H1 (cell line): ENCODE data around the gene GALNT15. TPM values are rescaled to one million over a fixed set of nuclear protein-coding genes. Genes with fewer than 3 reads are reported as not detected.

Experiments
- ASH2L ChIP-seq: fragments of 200-600, 300-600 bp; sonication (generic); IDR thresholded peaks from one replicate; pipeline ENCODE4 v1.7.1; 2017; ENCODE audit warnings: low read length
- CHD1 ChIP-seq: IDR thresholded peaks from 2 replicates; pipeline ENCODE4 v1.6.1; 2012; ENCODE audit warnings: low read depth, low read length, improper control_type of control experiment
- EZH2 ChIP-seq: fragments of 200-600 bp; sonication (generic); IDR thresholded peaks from 2 replicates; pipeline ENCODE4 v1.7.1; 2012; ENCODE audit warnings: low read depth, mild to moderate bottlenecking, moderate library complexity, low read length, inconsistent platforms; ENCODE audit not compliant: severe bottlenecking
- JUN ChIP-seq: IDR thresholded peaks from 2 replicates; pipeline ENCODE4 v1.6.1; 2011; ENCODE audit warnings: low read depth, mild to moderate bottlenecking, improper control_type of control experiment, low read length
- KDM4A ChIP-seq: IDR thresholded peaks from one replicate; pipeline ENCODE4 v1.7.1; 2012; ENCODE audit warnings: low read depth, mild to moderate bottlenecking, moderate library complexity, low read length, inconsistent platforms; ENCODE audit not compliant: severe bottlenecking
- SIX5 ChIP-seq: IDR thresholded peaks from 2 replicates; pipeline ENCODE4 v1.6.1; 2011; ENCODE audit warnings: mild to moderate bottlenecking, low read depth, low read length
- SP2 ChIP-seq: IDR thresholded peaks from 2 replicates; pipeline ENCODE4 v1.6.1; 2012; ENCODE audit warnings: mild to moderate bottlenecking, low read length, inconsistent platforms
- YY1 ChIP-seq: IDR thresholded peaks from 2 replicates; pipeline ENCODE4 v1.6.1; 2011; ENCODE audit warnings: low read depth, mild to moderate bottlenecking, low read length
- polyA plus RNA-seq, 7 experiments: library from polyadenylated mRNA; depleted of rRNA in 3 of 7; stranded (reverse) in 5 of 7; unstranded in 2 of 7; fragments of >200 nt in 5 of 7; fragments of 200-250 nt in 2 of 7; gene quantifications; 1 replicate in 5 of 7; 2 replicates in 1 of 7; 4 replicates in 1 of 7; pipeline versions ENCODE4 v1.2.1 to v1.2.3, GENCODE V29; 2011 to 2013; ENCODE audit warnings: missing spikeins in 2 of 7, mixed read lengths in 2 of 7
- total RNA-seq: library from RNA; stranded (reverse); fragmentation: NEBNext Ultra II Directional; extraction: Animal tissue kit (Norgen Biotek cat#: 25700); gene quantifications from 2 replicates; pipeline ENCODE4 v1.2.1, GENCODE V29; 2021
- TF ChIP-seq, protein P1 (sequence below): fragments of 300-600 bp; sonication (generic); IDR thresholded peaks from 2 replicates; pipeline ENCODE4 v1.7.1; 2012; ENCODE audit warnings: low read length, moderate library complexity, mild to moderate bottlenecking, inconsistent platforms; ENCODE audit not compliant: insufficient replicate concordance
- TF ChIP-seq, protein P2 (sequence below): IDR thresholded peaks from 2 replicates; pipeline ENCODE4 v1.6.1; 2012; ENCODE audit warnings: inconsistent platforms
- TF ChIP-seq, protein P3 (sequence below): IDR thresholded peaks from 2 replicates; pipeline ENCODE4 v1.6.1; 2011; ENCODE audit warnings: low read length, improper control_type of control experiment

GALNT15 gene
- total and polyA plus RNA-seq, 2 of the 8 experiments (the other 6 are each of a cell fraction or from before 2014, with no cell fraction given), result 0.02 TPM; not detected in 1

DNA sequence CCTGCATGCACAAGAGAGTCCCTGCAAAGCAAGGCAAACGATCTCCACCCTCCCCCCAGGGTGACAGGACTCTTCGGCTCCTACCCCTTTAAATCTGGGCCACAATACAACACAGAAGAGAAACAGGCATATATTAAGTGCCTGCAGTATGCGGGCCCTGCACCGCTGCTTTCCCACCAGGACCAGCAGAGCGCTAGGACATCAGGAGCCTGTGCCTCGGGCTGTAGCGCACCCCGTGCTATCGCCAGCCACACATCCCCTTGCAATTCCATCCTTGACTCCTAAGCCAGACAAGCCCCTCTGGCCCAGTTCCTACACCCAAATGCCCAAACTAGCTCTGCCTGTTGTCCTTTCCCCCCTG lies 4.1 kb downstream of the GALNT15 start (continued):
- TF ChIP-seq, protein P1, sequence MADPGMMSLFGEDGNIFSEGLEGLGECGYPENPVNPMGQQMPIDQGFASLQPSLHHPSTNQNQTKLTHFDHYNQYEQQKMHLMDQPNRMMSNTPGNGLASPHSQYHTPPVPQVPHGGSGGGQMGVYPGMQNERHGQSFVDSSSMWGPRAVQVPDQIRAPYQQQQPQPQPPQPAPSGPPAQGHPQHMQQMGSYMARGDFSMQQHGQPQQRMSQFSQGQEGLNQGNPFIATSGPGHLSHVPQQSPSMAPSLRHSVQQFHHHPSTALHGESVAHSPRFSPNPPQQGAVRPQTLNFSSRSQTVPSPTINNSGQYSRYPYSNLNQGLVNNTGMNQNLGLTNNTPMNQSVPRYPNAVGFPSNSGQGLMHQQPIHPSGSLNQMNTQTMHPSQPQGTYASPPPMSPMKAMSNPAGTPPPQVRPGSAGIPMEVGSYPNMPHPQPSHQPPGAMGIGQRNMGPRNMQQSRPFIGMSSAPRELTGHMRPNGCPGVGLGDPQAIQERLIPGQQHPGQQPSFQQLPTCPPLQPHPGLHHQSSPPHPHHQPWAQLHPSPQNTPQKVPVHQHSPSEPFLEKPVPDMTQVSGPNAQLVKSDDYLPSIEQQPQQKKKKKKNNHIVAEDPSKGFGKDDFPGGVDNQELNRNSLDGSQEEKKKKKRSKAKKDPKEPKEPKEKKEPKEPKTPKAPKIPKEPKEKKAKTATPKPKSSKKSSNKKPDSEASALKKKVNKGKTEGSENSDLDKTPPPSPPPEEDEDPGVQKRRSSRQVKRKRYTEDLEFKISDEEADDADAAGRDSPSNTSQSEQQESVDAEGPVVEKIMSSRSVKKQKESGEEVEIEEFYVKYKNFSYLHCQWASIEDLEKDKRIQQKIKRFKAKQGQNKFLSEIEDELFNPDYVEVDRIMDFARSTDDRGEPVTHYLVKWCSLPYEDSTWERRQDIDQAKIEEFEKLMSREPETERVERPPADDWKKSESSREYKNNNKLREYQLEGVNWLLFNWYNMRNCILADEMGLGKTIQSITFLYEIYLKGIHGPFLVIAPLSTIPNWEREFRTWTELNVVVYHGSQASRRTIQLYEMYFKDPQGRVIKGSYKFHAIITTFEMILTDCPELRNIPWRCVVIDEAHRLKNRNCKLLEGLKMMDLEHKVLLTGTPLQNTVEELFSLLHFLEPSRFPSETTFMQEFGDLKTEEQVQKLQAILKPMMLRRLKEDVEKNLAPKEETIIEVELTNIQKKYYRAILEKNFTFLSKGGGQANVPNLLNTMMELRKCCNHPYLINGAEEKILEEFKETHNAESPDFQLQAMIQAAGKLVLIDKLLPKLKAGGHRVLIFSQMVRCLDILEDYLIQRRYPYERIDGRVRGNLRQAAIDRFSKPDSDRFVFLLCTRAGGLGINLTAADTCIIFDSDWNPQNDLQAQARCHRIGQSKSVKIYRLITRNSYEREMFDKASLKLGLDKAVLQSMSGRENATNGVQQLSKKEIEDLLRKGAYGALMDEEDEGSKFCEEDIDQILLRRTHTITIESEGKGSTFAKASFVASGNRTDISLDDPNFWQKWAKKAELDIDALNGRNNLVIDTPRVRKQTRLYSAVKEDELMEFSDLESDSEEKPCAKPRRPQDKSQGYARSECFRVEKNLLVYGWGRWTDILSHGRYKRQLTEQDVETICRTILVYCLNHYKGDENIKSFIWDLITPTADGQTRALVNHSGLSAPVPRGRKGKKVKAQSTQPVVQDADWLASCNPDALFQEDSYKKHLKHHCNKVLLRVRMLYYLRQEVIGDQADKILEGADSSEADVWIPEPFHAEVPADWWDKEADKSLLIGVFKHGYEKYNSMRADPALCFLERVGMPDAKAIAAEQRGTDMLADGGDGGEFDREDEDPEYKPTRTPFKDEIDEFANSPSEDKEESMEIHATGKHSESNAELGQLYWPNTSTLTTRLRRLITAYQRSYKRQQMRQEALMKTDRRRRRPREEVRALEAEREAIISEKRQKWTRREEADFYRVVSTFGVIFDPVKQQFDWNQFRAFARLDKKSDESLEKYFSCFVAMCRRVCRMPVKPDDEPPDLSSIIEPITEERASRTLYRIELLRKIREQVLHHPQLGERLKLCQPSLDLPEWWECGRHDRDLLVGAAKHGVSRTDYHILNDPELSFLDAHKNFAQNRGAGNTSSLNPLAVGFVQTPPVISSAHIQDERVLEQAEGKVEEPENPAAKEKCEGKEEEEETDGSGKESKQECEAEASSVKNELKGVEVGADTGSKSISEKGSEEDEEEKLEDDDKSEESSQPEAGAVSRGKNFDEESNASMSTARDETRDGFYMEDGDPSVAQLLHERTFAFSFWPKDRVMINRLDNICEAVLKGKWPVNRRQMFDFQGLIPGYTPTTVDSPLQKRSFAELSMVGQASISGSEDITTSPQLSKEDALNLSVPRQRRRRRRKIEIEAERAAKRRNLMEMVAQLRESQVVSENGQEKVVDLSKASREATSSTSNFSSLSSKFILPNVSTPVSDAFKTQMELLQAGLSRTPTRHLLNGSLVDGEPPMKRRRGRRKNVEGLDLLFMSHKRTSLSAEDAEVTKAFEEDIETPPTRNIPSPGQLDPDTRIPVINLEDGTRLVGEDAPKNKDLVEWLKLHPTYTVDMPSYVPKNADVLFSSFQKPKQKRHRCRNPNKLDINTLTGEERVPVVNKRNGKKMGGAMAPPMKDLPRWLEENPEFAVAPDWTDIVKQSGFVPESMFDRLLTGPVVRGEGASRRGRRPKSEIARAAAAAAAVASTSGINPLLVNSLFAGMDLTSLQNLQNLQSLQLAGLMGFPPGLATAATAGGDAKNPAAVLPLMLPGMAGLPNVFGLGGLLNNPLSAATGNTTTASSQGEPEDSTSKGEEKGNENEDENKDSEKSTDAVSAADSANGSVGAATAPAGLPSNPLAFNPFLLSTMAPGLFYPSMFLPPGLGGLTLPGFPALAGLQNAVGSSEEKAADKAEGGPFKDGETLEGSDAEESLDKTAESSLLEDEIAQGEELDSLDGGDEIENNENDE, result no peak
- no peak for TF ChIP-seq KDM4A
- TF ChIP-seq YY1, result no peak
- TF ChIP-seq SP2, result no peak
- TF ChIP-seq EZH2, result no peak
- no peak for TF ChIP-seq CHD1
- TF ChIP-seq, protein P2, sequence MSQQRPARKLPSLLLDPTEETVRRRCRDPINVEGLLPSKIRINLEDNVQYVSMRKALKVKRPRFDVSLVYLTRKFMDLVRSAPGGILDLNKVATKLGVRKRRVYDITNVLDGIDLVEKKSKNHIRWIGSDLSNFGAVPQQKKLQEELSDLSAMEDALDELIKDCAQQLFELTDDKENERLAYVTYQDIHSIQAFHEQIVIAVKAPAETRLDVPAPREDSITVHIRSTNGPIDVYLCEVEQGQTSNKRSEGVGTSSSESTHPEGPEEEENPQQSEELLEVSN, result no peak
- TF ChIP-seq SIX5, result no peak
- TF ChIP-seq, protein P3, sequence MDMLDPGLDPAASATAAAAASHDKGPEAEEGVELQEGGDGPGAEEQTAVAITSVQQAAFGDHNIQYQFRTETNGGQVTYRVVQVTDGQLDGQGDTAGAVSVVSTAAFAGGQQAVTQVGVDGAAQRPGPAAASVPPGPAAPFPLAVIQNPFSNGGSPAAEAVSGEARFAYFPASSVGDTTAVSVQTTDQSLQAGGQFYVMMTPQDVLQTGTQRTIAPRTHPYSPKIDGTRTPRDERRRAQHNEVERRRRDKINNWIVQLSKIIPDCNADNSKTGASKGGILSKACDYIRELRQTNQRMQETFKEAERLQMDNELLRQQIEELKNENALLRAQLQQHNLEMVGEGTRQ, result no peak
- TF ChIP-seq ASH2L, result no peak
- no peak for TF ChIP-seq JUN
